Measurements from ENCODE around the gene MINAR1.

The MINAR1 gene

GRCh38 chr15:79472446-79472845 lies 40.3 kb downstream of the MINAR1 start:
- no peak for DNase-seq

- no peak for DNase-seq
Measured at GRCh38 chr15:79474252-79474651, 42.1 kb downstream of the MINAR1 start.

- no peak for DNase-seq
Measured at GRCh38 chr15:79475306-79475705, 43.2 kb downstream of the MINAR1 start.

- DNase-seq, result no peak
Measured at GRCh38 chr15:79478108-79478507, 46.0 kb downstream of the MINAR1 start.

DNA sequence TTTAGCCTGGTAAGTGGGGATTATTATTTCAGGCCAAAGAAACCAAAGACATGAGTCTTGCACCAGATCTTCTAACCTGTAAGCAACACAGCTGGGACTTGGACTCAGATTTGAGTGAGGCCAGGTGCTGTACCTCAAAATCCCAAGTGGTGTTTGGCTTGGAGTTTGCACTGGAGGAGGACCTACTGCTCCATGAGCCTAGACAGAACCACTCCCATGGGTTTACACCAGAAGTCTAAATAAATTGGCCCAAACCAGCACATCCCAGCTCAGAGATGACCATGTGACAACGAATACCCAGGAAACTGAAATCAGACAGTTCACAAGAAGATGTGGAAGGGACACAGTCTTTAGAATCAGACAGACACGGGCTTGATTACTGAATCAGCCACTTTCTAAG lies 47.5 kb downstream of the MINAR1 start:
- DNase-seq, result no peak

- DNase-seq, result no peak
Measured at GRCh38 chr15:79481793-79482192, 49.7 kb downstream of the MINAR1 start.

All from NCI-H1048 (cell line).